HG03039 (cell line): Measurements from ENCODE around the gene CCDC198.

ENCODE experiments used
- ATAC-seq: cut with Tn5 transposase; IDR thresholded peaks from one replicate; pipeline ENCODE4 v1.9.1; 2021; ENCODE audit warnings: mild to moderate bottlenecking, moderate library complexity; ENCODE audit not compliant: unreplicated experiment

CCDC198 gene

GRCh38 chr14:57464008-57464730, 29.5 kb downstream of the CCDC198 start:
- peak; percentile 67 for ATAC-seq

- ATAC-seq = no peak
These were observed 31.1 kb downstream of the CCDC198 start for GRCh38 chr14:57462551-57462950.

GRCh38 chr14:57461777-57462320, 31.8 kb downstream of the CCDC198 start:
- no peak for ATAC-seq

- ATAC-seq = no peak
These were observed 57.7 kb downstream of the CCDC198 start for GRCh38 chr14:57435923-57436322.

- no peak for ATAC-seq
These were observed 72.7 kb downstream of the CCDC198 start for GRCh38 chr14:57420986-57421385.

GRCh38 chr14:57420033-57420432, 73.6 kb downstream of the CCDC198 start:
- ATAC-seq = no peak
